Activated T-cell treated with anti-CD3 and anti-CD28 coated beads, Interleukin-2, amount 50 U/mL, for 24 hours (primary cell): Measurements from ENCODE around the gene NEGR1.

Experiments
- DNase-seq: peaks from one replicate; pipeline ENCODE4 v3.0.0-alpha.2; 2020
- H3K27ac Mint-ChIP-seq: 2 replicates; pipeline ENCODE4 v1.8.0; 2020; ENCODE audit warnings: mild to moderate bottlenecking, mixed read lengths
- H3K27me3 Mint-ChIP-seq: 2 replicates; pipeline ENCODE4 v1.8.0; 2020; ENCODE audit warnings: mixed read lengths
- H3K36me3 Mint-ChIP-seq: 2 replicates; pipeline ENCODE4 v1.8.0; 2020; ENCODE audit warnings: low read depth, mixed read lengths
- H3K4me1 Mint-ChIP-seq: 2 replicates; pipeline ENCODE4 v1.8.0; 2020; ENCODE audit warnings: low read depth, mixed read lengths
- H3K4me3 Mint-ChIP-seq: 2 replicates; pipeline ENCODE4 v1.8.0; 2020; ENCODE audit warnings: mild to moderate bottlenecking, moderate library complexity, mixed read lengths
- H3K9me3 Mint-ChIP-seq: 2 replicates; pipeline ENCODE4 v1.8.0; 2020; ENCODE audit warnings: mixed read lengths

Gene NEGR1

DNA sequence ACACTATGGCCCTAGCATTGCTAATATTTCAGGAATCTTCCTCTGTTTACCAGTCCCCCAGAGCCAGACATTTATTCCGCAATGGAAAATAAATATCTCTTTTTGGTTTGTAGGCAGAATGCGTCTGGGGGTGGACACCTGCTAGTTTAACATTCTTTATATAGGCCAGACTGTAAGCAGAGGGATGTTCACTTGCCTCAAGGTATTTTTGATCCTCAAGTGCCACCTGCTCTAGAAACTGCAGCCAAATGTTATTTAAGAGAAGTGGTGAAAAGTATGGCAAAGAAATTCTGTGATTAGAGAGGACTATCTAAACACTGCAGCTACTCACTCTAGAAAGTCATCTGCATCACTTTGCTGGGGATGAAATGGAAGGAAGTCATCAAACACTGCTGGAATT lies 164.7 kb downstream of the NEGR1 start:
- no peak for DNase-seq

DNA sequence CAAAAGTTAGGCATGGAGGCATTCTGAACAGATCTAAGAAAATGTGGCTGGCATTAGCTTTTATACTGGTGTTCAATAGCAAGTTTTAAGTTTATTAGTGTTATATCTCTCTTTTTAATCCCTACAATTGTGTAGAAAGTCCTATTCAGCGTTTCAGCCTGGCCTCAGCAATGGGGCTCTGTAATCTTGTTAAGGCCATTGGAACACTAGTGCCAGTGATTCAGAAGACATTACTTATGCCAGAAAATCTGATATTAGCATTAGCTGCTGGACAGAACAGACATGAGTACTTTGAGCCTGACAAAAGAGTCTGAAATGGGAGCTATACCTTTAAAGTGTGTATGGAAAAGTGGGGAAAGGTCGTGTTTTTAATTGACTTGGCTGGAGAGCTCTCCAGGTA lies 167.0 kb downstream of the NEGR1 start:
- no peak overlapping the region for H3K4me3 Mint-ChIP-seq
- no peaks in the 10 kb centered on the region for H3K9me3 Mint-ChIP-seq

More for the DNA sequence above, 164.7 kb downstream of the NEGR1 start:
- H3K4me3 Mint-ChIP-seq, result no peak overlapping the region
- no peaks in the 10 kb centered on the region for H3K36me3 Mint-ChIP-seq
- no peaks in the 10 kb centered on the region for H3K9me3 Mint-ChIP-seq
- H3K27ac Mint-ChIP-seq, result no peak overlapping the region
- no peaks in the 10 kb centered on the region for H3K27me3 Mint-ChIP-seq
- no peaks in the 10 kb centered on the region for H3K4me1 Mint-ChIP-seq

DNA sequence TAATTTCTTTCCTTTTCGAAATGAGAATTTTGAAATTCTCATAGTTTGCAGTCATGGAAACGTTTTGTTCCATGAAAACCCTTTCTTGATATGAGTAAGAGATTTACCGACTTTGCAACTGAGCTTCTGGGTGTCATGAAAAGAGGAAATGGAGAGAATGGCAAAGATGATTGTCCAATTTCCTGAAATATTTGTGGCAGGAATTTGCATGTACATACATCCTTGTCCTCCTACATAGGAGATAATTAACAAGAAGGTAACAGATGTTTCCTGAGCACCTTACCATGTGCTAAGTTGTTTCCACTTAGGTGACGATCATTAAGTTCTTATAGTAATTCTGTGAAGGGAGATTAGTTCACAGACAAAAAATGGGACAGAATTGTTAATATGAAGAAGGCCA lies 170.7 kb downstream of the NEGR1 start:
- Mint-ChIP-seq H3K4me1 (no peaks in the 10 kb centered on the region), H3K27me3 (no peaks in the 10 kb centered on the region), H3K36me3 (no peaks in the 10 kb centered on the region), H3K27ac (no peak overlapping the region), H3K9me3 (no peaks in the 10 kb centered on the region), H3K4me3 (no peak overlapping the region)
- DNase-seq, result no peak

More for the DNA sequence above, 167.0 kb downstream of the NEGR1 start:
- Mint-ChIP-seq H3K27me3 (no peaks in the 10 kb centered on the region), H3K4me1 (no peaks in the 10 kb centered on the region), H3K36me3 (no peaks in the 10 kb centered on the region), H3K27ac (no peak overlapping the region)
- DNase-seq, result no peak

DNA sequence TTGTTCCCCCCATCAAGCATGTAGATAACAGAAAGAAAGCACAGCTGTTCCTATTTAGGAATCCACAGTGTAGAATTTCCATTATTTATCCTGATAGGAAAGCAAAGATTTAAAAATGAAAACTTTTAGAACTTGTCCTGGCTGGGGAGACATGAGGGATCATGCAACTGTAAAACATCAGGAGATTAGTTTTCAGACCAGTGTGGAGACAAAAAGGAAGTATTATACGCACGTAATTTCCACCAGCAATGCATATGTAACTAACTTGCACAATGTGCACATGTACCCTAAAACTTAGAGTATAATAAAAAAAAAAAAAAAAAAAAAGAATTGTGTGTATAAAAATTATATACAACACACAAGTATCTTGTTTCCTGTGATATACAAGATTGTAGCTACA lies 172.4 kb downstream of the NEGR1 start:
- Mint-ChIP-seq H3K4me3 (no peak overlapping the region), H3K36me3 (no peaks in the 10 kb centered on the region), H3K27ac (no peak overlapping the region), H3K9me3 (no peaks in the 10 kb centered on the region), H3K27me3 (no peaks in the 10 kb centered on the region), H3K4me1 (no peaks in the 10 kb centered on the region)
- no peak for DNase-seq

DNA sequence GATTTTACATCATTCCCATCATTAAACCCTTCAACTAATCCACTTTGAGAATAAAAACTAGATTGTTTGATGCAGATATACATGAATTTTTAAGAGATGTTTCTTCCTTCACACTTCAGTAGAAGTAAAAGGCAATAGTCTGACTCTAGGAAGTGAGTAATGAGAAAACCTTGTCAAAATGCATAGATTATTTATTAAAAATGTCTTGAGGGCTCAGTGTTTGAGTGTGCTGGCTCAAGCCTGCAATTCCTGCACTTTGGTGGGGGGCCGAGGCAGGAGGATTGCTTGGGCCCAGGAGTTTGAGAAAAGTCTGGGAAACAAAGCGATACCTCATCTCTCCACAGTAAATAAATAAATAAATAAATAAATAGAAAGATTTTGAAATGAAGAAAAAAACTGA lies 177.1 kb downstream of the NEGR1 start:
- H3K27ac Mint-ChIP-seq, result no peak overlapping the region
- no peak overlapping the region for H3K4me3 Mint-ChIP-seq
- no peak for DNase-seq
- no peaks in the 10 kb centered on the region for H3K27me3 Mint-ChIP-seq
- H3K36me3 Mint-ChIP-seq, result no peaks in the 10 kb centered on the region
- no peaks in the 10 kb centered on the region for H3K4me1 Mint-ChIP-seq
- H3K9me3 Mint-ChIP-seq, result no peaks in the 10 kb centered on the region

DNA sequence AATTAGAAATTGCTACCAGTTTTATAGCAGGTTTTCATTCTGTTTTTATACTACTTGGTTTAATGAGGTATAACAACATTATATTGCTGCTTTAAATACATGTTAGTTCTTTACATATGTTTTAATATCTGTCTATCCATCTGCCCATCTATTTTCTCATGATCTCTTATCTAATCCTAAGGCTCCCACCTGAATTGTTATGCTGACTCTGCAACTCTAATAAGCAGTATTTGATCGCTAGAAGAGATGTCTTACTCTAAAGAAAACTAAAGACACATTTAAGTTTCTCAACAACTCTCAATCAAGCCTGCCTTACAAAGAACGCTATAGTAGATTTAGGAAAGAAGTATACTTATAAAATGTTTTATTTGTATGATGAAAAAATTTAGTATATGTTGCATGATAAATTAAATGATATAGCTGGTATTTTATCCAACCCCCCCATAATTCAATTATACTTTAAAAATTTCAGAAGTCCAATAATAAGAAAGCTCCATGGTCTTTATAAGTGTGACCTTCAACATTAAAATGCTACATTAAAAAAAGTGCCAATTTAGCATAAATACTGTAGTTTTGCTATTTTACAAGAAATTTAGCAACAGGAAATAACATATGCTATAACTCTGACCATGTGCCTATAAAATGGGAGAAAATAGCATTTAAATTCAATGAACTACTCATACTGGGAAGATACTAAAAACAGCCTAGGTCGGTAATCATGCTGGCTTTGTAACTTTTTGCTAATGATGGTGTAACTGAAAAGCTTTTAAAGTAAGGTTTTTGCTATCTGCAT lies 180.3 kb downstream of the NEGR1 start:
- Mint-ChIP-seq H3K9me3 (no peaks in the 10 kb centered on the region), H3K36me3 (no peaks in the 10 kb centered on the region), H3K27ac (no peak overlapping the region), H3K27me3 (no peaks in the 10 kb centered on the region), H3K4me3 (no peak overlapping the region), H3K4me1 (no peaks in the 10 kb centered on the region)
- no peak for DNase-seq

DNA sequence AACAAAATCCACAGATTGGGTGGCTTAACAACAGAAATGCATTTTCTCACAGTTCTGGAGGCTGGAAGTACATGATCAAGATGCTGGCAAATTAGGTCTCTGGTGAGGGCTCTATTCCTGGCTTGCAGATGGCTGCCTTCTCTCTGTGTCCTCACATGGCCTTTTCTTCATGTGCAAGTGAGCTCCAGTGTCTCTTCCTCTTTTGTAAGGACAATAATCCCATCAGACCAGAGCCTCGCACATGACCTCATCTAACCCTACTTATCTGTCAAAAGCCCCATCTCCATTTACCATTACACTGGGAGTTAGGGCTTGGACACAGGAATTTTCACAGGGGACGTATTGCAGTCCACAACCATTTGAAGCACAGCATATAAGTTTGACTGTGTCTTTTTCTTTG lies 181.6 kb downstream of the NEGR1 start:
- Mint-ChIP-seq H3K27me3 (no peaks in the 10 kb centered on the region), H3K27ac (no peak overlapping the region), H3K4me3 (no peak overlapping the region), H3K4me1 (no peaks in the 10 kb centered on the region), H3K9me3 (no peaks in the 10 kb centered on the region), H3K36me3 (no peaks in the 10 kb centered on the region)
- no peak for DNase-seq

DNA sequence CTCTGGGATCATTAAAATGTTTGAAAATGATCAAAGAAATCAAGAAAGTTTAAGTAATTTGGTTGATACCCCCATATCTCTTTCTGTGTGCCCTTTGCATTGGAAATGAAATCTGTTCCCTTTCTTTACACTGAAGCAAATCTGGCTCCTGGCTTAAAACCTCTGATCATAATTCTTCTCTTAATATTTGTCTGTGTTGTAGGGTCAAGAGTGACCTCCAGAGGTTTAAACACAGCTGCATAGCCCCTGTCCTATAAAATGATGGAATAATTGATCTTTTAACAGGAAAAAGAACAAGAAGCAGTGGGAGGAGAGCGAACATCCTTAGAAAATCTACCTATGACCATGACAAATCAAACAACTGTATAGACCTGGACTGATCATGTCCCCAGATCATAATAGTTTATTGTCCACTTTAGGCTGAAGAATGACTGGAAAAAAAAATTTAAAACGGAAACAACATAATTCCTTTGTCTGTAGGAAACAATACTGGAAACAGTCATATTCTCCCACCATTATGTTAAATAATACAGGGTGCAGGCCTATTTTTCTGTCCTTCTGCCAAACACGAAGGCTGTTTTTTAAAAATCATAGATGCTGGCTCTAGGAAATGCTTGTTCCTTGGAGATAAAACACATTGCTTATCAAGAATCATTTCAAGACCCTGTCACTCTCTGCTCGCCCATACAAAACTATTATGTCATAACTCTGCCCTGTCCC lies 184.3 kb downstream of the NEGR1 start:
- H3K36me3 Mint-ChIP-seq, result no peaks in the 10 kb centered on the region

DNA sequence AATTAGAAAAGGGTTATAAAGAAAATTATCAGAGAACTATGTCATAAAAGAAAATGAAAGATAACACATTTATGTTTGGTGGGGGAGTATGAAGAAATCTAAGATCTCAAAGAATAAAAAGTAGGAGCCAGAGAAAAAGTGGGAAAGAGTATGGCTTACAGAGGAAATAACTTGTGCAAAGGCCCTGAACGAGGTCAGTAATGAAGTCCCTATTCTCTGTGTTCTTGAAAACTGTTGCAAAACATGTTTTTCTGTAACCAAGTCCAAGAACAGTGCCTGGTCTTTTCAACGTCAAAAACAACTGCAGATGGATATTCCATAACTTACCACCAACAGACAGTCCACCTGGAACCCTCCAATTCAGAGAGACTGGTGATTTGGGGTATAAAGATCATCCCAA lies 188.1 kb downstream of the NEGR1 start:
- Mint-ChIP-seq H3K4me1 (no peaks in the 10 kb centered on the region), H3K9me3 (no peaks in the 10 kb centered on the region), H3K27me3 (no peaks in the 10 kb centered on the region), H3K4me3 (no peak overlapping the region), H3K27ac (no peak overlapping the region), H3K36me3 (no peaks in the 10 kb centered on the region)
- no peak for DNase-seq

More for the DNA sequence above, 184.3 kb downstream of the NEGR1 start:
- H3K4me3 Mint-ChIP-seq, result no peak overlapping the region
- DNase-seq, result no peak
- no peaks in the 10 kb centered on the region for H3K27me3 Mint-ChIP-seq
- no peaks in the 10 kb centered on the region for H3K4me1 Mint-ChIP-seq
- no peaks in the 10 kb centered on the region for H3K9me3 Mint-ChIP-seq
- no peak overlapping the region for H3K27ac Mint-ChIP-seq

DNA sequence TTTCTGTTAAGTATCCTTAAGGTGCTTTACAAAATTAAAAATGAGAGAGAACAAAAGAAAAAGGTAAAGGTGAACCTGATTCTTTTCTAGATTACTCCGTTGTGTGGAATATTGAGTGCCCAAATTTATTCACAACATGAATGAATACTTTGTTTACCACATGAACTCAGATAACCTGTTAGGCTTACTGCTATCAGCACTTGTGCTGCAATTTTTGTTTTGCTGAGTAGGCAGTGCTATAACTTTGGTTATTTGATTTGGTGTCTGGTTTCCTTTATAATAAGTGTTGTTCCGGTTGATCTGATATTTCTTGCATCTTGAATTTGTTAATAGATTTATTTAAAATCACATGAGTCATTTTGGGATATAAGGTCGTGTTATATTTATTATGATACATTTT lies 195.9 kb downstream of the NEGR1 start:
- Mint-ChIP-seq H3K4me3 (no peak overlapping the region), H3K4me1 (no peaks in the 10 kb centered on the region), H3K9me3 (no peaks in the 10 kb centered on the region), H3K36me3 (no peaks in the 10 kb centered on the region), H3K27me3 (no peaks in the 10 kb centered on the region), H3K27ac (no peak overlapping the region)
- no peak for DNase-seq

DNA sequence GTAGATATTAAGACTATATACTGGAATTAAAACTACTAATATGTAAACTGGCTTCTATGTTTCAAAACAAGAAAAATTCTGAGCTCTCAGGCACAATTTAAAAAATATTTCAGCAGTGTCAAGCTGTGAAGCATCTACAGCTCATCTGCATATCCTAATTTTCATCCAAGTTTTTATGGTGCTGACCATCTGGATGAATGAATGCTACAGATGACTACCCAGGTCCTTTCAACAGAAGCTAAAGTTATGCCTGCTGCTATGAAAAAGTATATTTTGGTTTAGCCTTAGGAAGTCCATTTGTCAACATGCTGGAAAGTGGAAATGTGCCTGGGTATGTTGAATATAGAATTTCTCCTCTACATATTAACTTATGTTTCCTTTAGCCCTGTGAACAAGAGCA lies 206.9 kb downstream of the NEGR1 start:
- H3K36me3 Mint-ChIP-seq, result no peaks in the 10 kb centered on the region
- H3K9me3 Mint-ChIP-seq, result no peaks in the 10 kb centered on the region
- no peak overlapping the region for H3K27ac Mint-ChIP-seq
- no peak overlapping the region for H3K4me3 Mint-ChIP-seq
- no peaks in the 10 kb centered on the region for H3K27me3 Mint-ChIP-seq
- no peak for DNase-seq
- H3K4me1 Mint-ChIP-seq, result no peaks in the 10 kb centered on the region

DNA sequence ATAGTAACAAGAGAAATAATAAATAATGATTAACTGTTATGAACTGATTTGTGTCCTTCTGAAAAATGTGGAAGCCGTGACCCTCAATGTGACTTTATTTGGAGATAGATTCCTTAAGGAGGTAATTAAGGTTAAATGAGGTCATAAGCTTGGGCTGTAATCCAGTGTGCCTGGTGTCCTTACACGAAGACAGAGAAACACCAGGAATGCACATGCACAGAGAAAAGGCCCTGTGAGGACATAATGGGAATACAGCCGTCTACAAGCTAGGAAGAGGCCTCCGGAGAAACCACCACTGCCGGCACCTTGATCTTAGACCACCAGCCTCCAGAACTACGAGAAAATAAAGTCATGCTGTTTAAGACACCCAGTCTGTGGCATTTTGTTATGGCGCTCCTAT lies 215.9 kb downstream of the NEGR1 start:
- no peaks in the 10 kb centered on the region for H3K9me3 Mint-ChIP-seq
- no peaks in the 10 kb centered on the region for H3K36me3 Mint-ChIP-seq
- H3K27me3 Mint-ChIP-seq, result no peaks in the 10 kb centered on the region
- no peak overlapping the region for H3K4me3 Mint-ChIP-seq
- DNase-seq, result no peak
- no peaks in the 10 kb centered on the region for H3K4me1 Mint-ChIP-seq
- no peak overlapping the region for H3K27ac Mint-ChIP-seq

DNA sequence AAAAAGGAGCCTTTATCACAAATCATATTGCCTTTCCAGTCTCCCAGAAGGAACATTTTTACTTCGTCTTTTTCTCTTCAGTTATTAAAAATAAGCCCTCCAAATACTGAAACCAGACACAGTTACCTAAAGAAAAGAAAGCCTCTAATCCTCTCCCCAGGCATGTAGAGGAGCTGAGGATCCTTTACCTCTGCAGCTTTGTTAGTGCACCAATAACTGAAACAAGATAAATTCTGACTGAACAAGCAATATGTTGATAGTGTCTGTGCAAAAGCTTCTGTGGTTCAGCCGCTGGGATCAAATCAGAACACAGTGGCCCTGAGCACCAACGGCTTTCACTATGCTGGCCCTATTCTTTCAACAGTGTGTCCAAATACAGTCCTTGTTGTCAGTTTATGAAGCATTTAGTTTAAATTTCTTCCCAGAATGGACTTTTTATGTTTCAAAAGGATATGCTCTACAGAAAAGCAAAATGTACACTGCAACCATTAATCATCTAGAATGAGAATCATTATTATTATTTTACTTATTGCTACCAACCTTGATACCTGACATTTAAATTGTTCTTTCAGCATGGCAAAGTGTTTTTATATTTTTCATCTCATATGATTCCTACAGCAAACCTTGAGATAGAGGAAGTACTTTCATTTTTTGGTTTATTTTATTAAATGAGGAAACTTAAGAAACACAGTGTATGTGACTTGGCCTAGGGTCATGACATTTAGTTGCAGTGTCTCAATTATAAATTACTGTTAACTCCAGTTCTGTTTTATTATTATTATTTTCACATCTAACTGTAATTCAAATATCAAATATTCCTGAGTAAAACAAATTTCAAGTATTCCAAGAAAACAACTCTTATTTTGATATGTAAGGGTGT lies 217.9 kb downstream of the NEGR1 start:
- Mint-ChIP-seq H3K27me3 (no peaks in the 10 kb centered on the region), H3K9me3 (no peaks in the 10 kb centered on the region), H3K4me1 (no peaks in the 10 kb centered on the region), H3K36me3 (no peaks in the 10 kb centered on the region), H3K4me3 (no peak overlapping the region), H3K27ac (no peak overlapping the region)
- no peak for DNase-seq

DNA sequence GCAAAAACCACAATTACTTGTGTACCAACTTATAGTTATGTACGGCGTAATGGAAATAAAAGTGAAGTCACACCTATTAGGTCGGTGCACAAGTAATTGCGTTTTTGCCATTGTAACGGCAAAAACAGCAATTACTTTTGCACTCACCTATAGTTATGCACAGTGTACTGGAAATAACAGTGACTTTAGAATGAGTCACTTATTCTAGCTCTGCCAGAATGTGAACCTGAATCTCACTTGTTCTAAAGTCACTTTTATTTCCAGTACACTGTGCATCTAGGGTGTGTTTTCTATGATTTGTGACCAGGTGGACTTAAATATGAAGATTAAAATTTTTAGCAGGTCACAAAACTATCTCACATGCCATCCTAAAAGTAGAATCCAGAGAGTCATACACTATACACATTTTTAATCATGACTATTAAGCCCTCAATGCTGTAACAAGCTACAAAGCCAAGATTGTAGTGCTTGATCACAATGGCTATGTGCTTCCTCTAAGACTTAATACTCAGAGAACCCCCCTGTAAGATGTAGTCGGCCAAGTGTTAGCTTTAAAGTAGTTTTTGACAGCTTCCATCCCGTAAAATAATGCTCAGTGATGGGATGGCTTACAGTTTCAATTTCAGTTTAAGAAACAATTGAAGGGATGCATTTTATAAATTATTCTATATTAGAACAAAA lies 218.8 kb downstream of the NEGR1 start:
- H3K36me3 Mint-ChIP-seq, result no peaks in the 10 kb centered on the region
- no peaks in the 10 kb centered on the region for H3K4me1 Mint-ChIP-seq
- no peaks in the 10 kb centered on the region for H3K27me3 Mint-ChIP-seq
- H3K4me3 Mint-ChIP-seq, result no peak overlapping the region
- H3K9me3 Mint-ChIP-seq, result no peaks in the 10 kb centered on the region
- no peak for DNase-seq
- no peak overlapping the region for H3K27ac Mint-ChIP-seq
